ENCODE results near the gene ABI3BP.

ABI3BP gene

DNA sequence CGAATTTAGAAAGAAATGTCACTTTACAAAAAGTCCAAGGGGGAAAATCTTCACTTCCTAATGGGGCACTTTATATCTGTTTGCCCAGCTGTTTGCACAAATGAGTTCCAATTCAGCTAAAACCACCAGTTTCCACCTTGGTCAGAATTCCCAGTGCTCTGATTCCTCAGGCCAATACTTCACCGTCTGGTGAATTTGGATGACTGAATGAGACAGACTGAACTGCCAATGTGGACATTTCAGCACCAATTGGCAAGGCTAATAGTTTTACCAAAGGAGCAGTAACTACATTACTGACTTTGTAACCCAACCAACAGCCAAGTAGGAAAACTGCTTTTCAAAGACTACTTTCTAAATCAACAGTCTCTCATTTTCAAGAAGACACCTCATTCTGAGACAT is 51.8 kb downstream of the ABI3BP start:
- Histone ChIP-seq H3K27me3 (replicated peaks; ENCODE audit: insufficient read depth, low read length) (no peaks in the 10 kb centered on the region), H3K27ac (ENCODE audit: low read length) (no peak overlapping the region), H3K4me3 (ENCODE audit: low read length) (no peak overlapping the region), H3K79me2 (ENCODE audit: low read length) (no peaks in the 10 kb centered on the region), H3K4me1 (ENCODE audit: low read length) (no peaks in the 10 kb centered on the region), H4K20me1 (ENCODE audit: insufficient read depth, low read length) (no peaks in the 10 kb centered on the region), H3F3A (ENCODE audit: insufficient read depth, low read length) (no peaks in the 10 kb centered on the region), H2AFZ (ENCODE audit: low read length) (no peak overlapping the region), H3K9ac (ENCODE audit: low read length) (no peak overlapping the region), H3K9me3 (replicated peaks; ENCODE audit: insufficient read depth, low read length) (no peaks in the 10 kb centered on the region), H3K9me2 (replicated peaks; ENCODE audit: insufficient read depth, low read length) (no peaks in the 10 kb centered on the region), H3K4me2 (ENCODE audit: low read depth, low read length) (no peak overlapping the region), H3K36me3 (replicated peaks; ENCODE audit: insufficient read depth, low read length) (no peaks in the 10 kb centered on the region)
- DNase-seq = no peak
- TF ChIP-seq EZH2phosphoT487 (IDR thresholded peaks at IDR 0.05; ENCODE audit: low read length) (no peak), EZH2 (optimal IDR thresholded peaks at IDR 0.05; ENCODE audit: low read depth, low read length) (no peak)
- TF ChIP-seq, protein P1, sequence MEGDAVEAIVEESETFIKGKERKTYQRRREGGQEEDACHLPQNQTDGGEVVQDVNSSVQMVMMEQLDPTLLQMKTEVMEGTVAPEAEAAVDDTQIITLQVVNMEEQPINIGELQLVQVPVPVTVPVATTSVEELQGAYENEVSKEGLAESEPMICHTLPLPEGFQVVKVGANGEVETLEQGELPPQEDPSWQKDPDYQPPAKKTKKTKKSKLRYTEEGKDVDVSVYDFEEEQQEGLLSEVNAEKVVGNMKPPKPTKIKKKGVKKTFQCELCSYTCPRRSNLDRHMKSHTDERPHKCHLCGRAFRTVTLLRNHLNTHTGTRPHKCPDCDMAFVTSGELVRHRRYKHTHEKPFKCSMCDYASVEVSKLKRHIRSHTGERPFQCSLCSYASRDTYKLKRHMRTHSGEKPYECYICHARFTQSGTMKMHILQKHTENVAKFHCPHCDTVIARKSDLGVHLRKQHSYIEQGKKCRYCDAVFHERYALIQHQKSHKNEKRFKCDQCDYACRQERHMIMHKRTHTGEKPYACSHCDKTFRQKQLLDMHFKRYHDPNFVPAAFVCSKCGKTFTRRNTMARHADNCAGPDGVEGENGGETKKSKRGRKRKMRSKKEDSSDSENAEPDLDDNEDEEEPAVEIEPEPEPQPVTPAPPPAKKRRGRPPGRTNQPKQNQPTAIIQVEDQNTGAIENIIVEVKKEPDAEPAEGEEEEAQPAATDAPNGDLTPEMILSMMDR (IDR thresholded peaks at IDR 0.05; ENCODE audit: low read length) = no peak

DNA sequence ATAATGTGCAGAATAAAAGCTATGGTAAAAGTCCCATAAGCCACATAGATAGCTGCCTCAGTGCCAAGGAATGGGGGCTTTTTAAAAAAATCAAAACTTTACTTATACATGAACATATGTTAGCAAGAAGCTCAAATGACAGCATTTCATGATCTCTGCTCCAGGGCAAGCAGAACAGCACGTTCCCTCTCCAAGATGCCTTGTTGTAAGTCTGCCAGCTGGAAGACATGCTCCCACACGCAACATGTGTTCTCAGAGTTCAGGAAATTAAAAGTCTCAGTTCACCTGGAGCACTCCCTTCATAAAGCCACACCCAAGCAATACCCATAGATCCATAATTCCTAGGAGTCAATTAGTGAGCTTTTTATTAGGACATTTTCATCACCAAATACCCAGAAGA is 52.2 kb downstream of the ABI3BP start:
- Histone ChIP-seq H4K20me1 (ENCODE audit: insufficient read depth, low read length) (no peaks in the 10 kb centered on the region), H3K36me3 (replicated peaks; ENCODE audit: insufficient read depth, low read length) (no peaks in the 10 kb centered on the region), H3K27ac (ENCODE audit: low read length) (no peak overlapping the region), H3K9me2 (replicated peaks; ENCODE audit: insufficient read depth, low read length) (no peaks in the 10 kb centered on the region), H3K79me2 (ENCODE audit: low read length) (no peaks in the 10 kb centered on the region), H2AFZ (ENCODE audit: low read length) (no peak overlapping the region), H3K4me3 (ENCODE audit: low read length) (no peak overlapping the region), H3K9ac (ENCODE audit: low read length) (no peak overlapping the region), H3F3A (ENCODE audit: insufficient read depth, low read length) (no peaks in the 10 kb centered on the region), H3K4me1 (ENCODE audit: low read length) (no peaks in the 10 kb centered on the region), H3K4me2 (ENCODE audit: low read depth, low read length) (no peak overlapping the region), H3K27me3 (replicated peaks; ENCODE audit: insufficient read depth, low read length) (no peaks in the 10 kb centered on the region), H3K9me3 (replicated peaks; ENCODE audit: insufficient read depth, low read length) (no peaks in the 10 kb centered on the region)
- TF ChIP-seq EZH2phosphoT487 (IDR thresholded peaks at IDR 0.05; ENCODE audit: low read length) (no peak), EZH2 (optimal IDR thresholded peaks at IDR 0.05; ENCODE audit: low read depth, low read length) (no peak)
- TF ChIP-seq, protein P1 (IDR thresholded peaks at IDR 0.05; ENCODE audit: low read length) = no peak
- DNase-seq = no peak

DNA sequence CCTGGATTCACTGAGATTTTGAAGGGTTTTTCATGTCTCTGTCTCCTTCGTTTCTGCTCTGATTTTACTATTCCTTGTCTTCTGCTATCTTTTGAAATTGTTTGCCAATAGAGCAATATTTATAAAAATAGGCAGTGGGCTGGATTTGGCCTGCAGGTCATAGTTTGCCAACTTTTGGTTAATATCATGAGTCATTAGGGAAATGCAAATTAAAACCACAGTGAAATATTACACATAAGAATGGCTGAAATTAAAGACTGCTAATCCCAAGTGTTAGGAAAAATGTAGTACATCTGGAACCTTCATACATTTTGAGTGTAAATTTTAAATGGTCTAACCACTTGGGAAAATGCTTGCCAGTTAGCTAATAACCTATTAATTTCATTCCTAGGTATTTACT is 56.3 kb downstream of the ABI3BP start:
- no peak overlapping the region for H3K27ac ChIP-seq (ENCODE audit: low read length)
- TF ChIP-seq EZH2 (optimal IDR thresholded peaks at IDR 0.05; ENCODE audit: low read depth, low read length) = no peak
- TF ChIP-seq, protein P1 (IDR thresholded peaks at IDR 0.05; ENCODE audit: low read length) = no peak
- no peak for TF ChIP-seq EZH2phosphoT487 (IDR thresholded peaks at IDR 0.05; ENCODE audit: low read length)
- H3K36me3 ChIP-seq (replicated peaks; ENCODE audit: insufficient read depth, low read length) = no peaks in the 10 kb centered on the region

More for the DNA sequence above, 56.3 kb downstream of the ABI3BP start:
- no peaks in the 10 kb centered on the region for H3F3A ChIP-seq (ENCODE audit: insufficient read depth, low read length)
- no peaks in the 10 kb centered on the region for H3K4me1 ChIP-seq (ENCODE audit: low read length)
- H3K4me2 ChIP-seq (ENCODE audit: low read depth, low read length) = no peak overlapping the region
- H3K27me3 ChIP-seq (replicated peaks; ENCODE audit: insufficient read depth, low read length) = no peaks in the 10 kb centered on the region
- H3K79me2 ChIP-seq (ENCODE audit: low read length) = no peaks in the 10 kb centered on the region
- H4K20me1 ChIP-seq (ENCODE audit: insufficient read depth, low read length) = no peaks in the 10 kb centered on the region
- no peak overlapping the region for H3K9ac ChIP-seq (ENCODE audit: low read length)
- H3K9me3 ChIP-seq (replicated peaks; ENCODE audit: insufficient read depth, low read length) = no peaks in the 10 kb centered on the region
- no peak overlapping the region for H2AFZ ChIP-seq (ENCODE audit: low read length)
- H3K4me3 ChIP-seq (ENCODE audit: low read length) = no peak overlapping the region
- DNase-seq = no peak
- no peaks in the 10 kb centered on the region for H3K9me2 ChIP-seq (replicated peaks; ENCODE audit: insufficient read depth, low read length)

All from MM.1S (cell line).